Epithelial cell of esophagus (primary cell): ENCODE measurements around the gene CDH4.
"Not testable (repeated sequence)": the region's sequence is repeated elsewhere in the genome, so short reads cannot be mapped to it uniquely, and the experiment has no call there.

Experiments
- DNase-seq: peaks from one replicate; pipeline ENCODE4 v3.0.0; 2010; ENCODE audit warnings: low read depth
- H3K4me3 ChIP-seq: 2 replicates; pipeline ENCODE4 v1.5.1; 2011; ENCODE audit warnings: mild to moderate bottlenecking, low read length, control low read depth
- CTCF ChIP-seq: IDR thresholded peaks from 2 replicates; pipeline ENCODE4 v1.5.1; 2011; ENCODE audit warnings: low read depth, mild to moderate bottlenecking, low read length, control low read depth, inconsistent platforms; ENCODE audit not compliant: insufficient read depth; ENCODE audit errors: missing control alignments

CDH4 gene

GRCh38 chr20:61970357-61970756 lies 718.3 kb downstream of the CDH4 start:
- no peak overlapping the region for H3K4me3 ChIP-seq
- DNase-seq = no peak
- no peak for TF ChIP-seq CTCF

- DNase-seq, H3K4me3 ChIP-seq: not testable (repeated sequence)
These were observed 719.5 kb downstream of the CDH4 start for GRCh38 chr20:61971595-61971994.

GRCh38 chr20:61972636-61973508 lies 720.8 kb downstream of the CDH4 start:
- no peak overlapping the region for H3K4me3 ChIP-seq
- no peak for TF ChIP-seq CTCF
- no peak for DNase-seq

GRCh38 chr20:61973515-61974356 lies 721.7 kb downstream of the CDH4 start:
- DNase-seq = no peak
- no peak overlapping the region for H3K4me3 ChIP-seq
- TF ChIP-seq CTCF = no peak

- DNase-seq = no peak
- TF ChIP-seq CTCF = no peak
- H3K4me3 ChIP-seq = no peak overlapping the region
These were observed 722.2 kb downstream of the CDH4 start for GRCh38 chr20:61974357-61974665.

GRCh38 chr20:61975407-61976129 lies 723.5 kb downstream of the CDH4 start:
- TF ChIP-seq CTCF = no peak
- H3K4me3 ChIP-seq = no peak overlapping the region
- DNase-seq = no peak

- TF ChIP-seq CTCF = no peak
- DNase-seq = no peak
- H3K4me3 ChIP-seq = no peak overlapping the region
These were observed 724.2 kb downstream of the CDH4 start for GRCh38 chr20:61976263-61976643.
